ENCODE results near the gene NELL2. TPM values are rescaled to one million over a fixed set of nuclear protein-coding genes. Genes with fewer than 3 reads are reported as not detected.
"Not testable (repeated sequence)": the region's sequence is repeated elsewhere in the genome, so short reads cannot be mapped to it uniquely, and the experiment has no call there.

Gene NELL2
- polyA plus RNA-seq (ENCODE audit: insufficient read length in 10 of 10): 10 to 100 TPM in 1 of 10 donors, 1 to 10 TPM in 5, under 1 TPM in 4; 0.55 to 12.3 (median 1.1) TPM
- long read RNA-seq, donor 1, partial matches to known transcripts: 0 of 1 reads
- long read RNA-seq, donor 1, other reads (novel, unspliced or antisense): 0 of 1 reads
- long read RNA-seq, donor 2: 0 reads
- long read RNA-seq, donor 3: 0 reads
- long read RNA-seq, donor 4: 0 reads
- long read RNA-seq, donor 5, partial matches to known transcripts: 0 of 1 reads
- long read RNA-seq, donor 5, other reads (novel, unspliced or antisense): 0 of 1 reads
- long read RNA-seq, donor 6: 0 reads
- long read RNA-seq, donor 7: 0 reads
- long read RNA-seq, donor 8, partial matches to known transcripts: 6 of 7 reads
- long read RNA-seq, donor 8, other reads (novel, unspliced or antisense): 0 of 7 reads
- long read RNA-seq, donor 9: 0 reads

GRCh38 chr12:44875954-44876543 is at the start of gene NELL2:
Gene NELL2 (minus strand): TSS chr12:44876315. CDS start chr12:44875869, 446 bp downstream.
- peak; percentile 7 to 46 (median 16) for DNase-seq

GRCh38 chr12:44921736-44922135 is 45.6 kb upstream of the NELL2 start:
- no peak for DNase-seq

DNA sequence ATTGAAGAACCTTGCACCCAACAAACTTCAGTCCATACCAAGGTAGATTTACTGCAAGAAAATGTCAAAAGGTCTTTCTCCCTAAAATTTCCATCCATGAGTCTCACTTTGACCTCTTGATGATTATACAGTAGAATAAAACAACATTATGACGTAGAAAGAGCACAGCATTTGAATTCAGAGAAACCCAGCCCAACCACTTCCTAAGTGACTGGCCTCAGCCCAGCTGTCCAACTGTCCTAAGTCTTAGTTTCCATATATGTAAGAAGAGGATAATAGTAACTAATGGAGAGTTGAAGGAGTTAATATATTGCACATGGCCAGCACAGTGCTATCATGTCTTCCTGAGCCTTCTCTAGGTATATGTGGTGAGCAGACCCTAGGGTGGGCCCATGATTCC is 41.0 kb upstream of the NELL2 start:
- no peak for DNase-seq

- DNase-seq: no peak
Observed at GRCh38 chr12:44915958-44916357, 39.8 kb upstream of the NELL2 start.

DNA sequence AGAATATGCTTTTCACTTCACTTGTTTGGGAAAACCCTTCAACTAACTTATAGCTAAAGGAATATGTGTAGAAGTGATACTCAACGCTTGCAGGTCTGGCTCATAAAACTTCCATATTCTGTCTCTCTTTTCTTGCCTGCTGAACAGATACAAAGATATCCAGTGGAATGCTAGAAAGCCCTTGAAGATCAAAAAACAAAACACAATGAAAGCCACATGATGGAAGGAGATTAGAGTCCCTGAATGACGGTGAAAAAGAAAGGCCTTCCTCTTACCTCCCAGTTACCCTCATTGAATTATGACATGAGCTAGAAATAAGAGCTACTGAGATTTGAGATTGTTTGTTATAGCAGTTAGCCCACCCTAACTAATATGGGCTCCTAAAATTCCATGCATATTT is 28.2 kb upstream of the NELL2 start:
- no peak for DNase-seq

DNA sequence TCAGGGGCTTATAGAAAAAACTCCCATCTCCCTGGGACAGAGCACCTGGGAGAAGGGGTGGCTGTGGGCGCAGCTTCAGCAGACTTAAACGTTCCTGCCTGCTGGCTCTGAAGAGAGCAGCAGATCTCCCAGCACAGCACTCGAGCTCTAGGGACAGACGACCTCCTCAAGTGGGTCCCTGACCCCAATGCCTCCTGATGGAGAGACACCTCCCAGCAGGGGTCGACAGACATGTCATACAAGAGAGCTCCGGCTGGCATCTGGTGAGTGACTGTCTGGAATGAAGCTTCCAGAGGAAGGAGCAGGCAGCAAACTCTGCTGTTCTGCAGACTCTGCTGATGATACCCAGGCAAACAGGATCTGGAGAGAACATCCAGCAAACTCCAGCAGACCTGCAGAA is 22.0 kb upstream of the NELL2 start:
- DNase-seq: not testable (repeated sequence)

- no peak for DNase-seq
Observed at GRCh38 chr12:44889926-44890325, 13.8 kb upstream of the NELL2 start.

- DNase-seq: no peak
Observed at GRCh38 chr12:44889162-44889561, 13.0 kb upstream of the NELL2 start.

GRCh38 chr12:44885902-44886301 is 9.8 kb upstream of the NELL2 start:
- no peak for DNase-seq

DNA sequence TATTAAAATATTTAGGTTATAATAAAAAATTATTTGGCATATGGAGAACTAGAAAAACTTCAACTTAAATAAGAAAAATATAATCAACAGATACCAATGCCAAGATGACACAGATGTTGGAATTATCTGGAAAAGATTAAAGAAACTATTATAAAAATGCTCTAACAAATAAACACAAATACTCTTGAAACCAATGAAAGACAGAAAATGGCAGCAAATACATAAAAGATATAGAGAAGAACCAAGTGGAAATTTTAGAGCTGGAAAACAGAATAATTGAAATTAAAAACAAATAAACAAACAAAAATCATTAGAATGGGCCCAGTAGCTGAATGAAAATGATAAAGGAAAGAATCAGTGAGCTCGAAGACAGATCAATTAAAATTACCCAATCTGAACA is 5.1 kb upstream of the NELL2 start:
- DNase-seq: no peak

DNA sequence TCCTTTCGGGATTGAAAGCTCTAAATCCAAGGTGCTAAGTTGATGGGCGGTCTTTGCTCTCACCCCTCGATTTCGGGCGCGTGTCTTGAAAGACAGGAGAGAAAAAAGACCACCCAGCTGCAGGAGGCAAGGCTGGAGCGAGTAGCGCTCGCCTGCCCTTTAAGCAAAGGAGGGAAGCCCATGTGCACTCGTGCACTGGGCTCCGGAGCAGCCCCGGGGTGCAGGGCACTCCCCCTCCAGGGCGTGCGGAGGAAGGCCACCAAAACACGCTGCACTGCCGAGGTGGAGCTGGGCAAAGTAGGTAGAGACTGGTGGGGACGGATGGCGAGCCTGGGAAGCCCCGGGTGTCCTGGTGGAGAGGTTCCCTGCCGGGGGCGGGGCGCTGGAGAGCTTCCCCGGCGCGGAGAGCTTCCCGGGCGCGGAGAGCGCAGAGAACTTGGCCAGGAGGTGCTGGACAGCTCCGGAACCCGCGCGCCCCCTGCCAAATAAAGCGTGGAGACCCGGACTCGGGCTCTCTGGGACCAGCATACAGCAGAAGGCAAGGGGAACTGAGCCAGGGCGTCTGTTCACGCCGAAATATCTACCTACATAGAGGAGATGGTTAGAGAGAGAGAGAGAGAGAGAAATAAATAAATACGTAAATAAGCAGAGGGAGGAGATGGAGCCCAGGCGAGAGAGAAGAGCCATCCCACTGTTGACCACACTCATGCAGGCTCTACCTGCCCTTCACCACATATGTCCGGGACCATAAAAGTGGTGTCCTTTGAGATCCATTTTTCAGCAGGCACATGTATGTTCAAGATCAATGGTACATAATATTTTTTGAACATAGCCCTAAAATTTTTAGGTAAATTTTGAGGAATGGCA is 662 bp upstream of the NELL2 start:
- peak; percentile 17 to 75 (median 33) for DNase-seq

GRCh38 chr12:44875417-44875953 is 630 bp downstream of the NELL2 start:
- DNase-seq: peak in 2 of 3 donors; percentile 3 to 20

- DNase-seq: no peak
Observed at GRCh38 chr12:44874981-44875416, 1.1 kb downstream of the NELL2 start.

GRCh38 chr12:44873898-44874297 is 2.2 kb downstream of the NELL2 start:
- DNase-seq: peak in 1 of 3 donors; percentile 28

DNA sequence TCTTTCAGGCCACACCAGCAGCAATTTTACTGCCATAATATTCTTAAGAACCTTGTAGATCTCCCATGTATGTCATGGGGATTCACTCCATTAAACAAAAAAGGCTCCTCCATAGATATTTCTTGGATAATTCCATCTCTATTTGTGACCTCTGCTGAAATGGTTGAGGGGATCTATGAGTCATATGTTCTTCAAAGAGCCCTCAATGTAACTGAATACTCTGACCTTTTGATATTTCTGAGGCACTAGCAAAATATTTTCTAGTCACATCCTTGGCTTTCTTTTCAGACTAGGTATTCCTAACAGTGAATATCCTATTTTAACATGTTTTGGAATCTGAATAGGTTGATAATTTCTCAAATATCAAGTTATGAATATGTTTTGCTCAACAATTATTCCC is 6.6 kb downstream of the NELL2 start:
- no peak for DNase-seq

- DNase-seq: no peak
Observed at GRCh38 chr12:44863867-44864266, 12.2 kb downstream of the NELL2 start.

DNA sequence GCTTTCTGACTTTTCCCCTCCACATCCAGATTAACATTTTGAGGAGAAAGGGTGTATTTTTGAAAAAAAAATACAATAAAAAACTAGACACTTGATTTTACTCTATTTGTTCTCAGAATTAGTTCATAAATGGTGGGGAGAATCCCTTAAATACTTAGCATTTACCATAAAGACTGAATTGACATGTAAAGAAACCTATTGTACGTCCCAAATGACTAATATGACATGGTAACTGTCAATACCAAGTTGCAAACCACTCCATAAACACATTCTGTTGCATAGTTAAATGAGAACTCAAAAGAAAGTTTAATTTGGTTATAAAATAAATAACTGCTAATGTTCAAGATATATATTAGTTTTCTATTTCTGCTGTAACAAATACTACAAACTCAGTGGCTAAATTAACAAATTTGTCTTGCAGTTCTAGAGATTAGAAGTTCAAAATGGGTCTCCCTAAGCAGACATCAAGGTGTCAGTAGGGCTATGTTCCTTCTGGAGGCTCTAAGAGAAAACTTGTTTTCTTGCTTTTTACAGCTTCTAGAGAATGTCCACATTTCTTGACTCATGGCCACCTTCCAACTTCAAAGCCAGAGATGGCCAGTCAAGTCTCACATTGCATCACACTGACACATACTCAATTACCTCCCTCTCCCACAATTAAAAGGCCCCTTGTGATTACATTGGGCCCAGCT is 16.0 kb downstream of the NELL2 start:
- DNase-seq: no peak

DNA sequence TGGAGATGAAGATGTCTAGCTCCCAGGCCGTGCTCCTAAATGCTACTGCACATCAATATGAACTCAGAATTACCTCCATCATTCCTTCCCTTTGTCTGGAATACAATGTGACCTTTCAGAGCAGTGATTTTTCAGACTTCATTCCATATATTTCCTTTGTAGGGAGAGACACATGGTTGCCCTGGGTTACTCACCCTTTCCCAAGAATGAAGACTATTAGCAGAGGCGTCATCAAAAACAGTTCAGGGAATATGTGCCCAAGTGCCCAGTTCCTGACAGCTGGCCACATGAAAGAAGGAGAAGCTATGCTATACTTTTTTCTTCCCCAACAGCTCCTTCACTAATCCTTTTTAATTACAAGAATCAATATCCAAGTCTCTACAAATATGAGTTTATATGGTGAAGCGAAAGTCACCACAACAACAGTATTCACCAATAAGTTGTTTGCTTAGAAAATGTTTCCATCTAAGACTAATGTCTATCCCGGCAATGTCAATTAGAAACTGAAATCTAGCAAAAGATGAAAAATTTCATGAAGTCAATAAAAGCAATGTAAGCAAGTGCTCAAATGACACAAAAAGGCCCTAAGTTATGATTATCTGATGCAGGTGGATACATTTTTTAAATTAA is 17.8 kb downstream of the NELL2 start:
- no peak for DNase-seq

GRCh38 chr12:44852483-44852882 is 23.6 kb downstream of the NELL2 start:
- DNase-seq: no peak

GRCh38 chr12:44851586-44851985 is 24.5 kb downstream of the NELL2 start:
- no peak for DNase-seq

GRCh38 chr12:44848703-44849085 is 27.4 kb downstream of the NELL2 start:
- DNase-seq: no peak

Measured in muscle of back (tissue), 13 donors.